Measurements from ENCODE around the gene SAT1. TPM values are rescaled to one million over a fixed set of nuclear protein-coding genes. Genes with fewer than 3 reads are reported as not detected.

The SAT1 gene
- 75.1 and 88.9 TPM in 2 replicates for total RNA-seq

DNA sequence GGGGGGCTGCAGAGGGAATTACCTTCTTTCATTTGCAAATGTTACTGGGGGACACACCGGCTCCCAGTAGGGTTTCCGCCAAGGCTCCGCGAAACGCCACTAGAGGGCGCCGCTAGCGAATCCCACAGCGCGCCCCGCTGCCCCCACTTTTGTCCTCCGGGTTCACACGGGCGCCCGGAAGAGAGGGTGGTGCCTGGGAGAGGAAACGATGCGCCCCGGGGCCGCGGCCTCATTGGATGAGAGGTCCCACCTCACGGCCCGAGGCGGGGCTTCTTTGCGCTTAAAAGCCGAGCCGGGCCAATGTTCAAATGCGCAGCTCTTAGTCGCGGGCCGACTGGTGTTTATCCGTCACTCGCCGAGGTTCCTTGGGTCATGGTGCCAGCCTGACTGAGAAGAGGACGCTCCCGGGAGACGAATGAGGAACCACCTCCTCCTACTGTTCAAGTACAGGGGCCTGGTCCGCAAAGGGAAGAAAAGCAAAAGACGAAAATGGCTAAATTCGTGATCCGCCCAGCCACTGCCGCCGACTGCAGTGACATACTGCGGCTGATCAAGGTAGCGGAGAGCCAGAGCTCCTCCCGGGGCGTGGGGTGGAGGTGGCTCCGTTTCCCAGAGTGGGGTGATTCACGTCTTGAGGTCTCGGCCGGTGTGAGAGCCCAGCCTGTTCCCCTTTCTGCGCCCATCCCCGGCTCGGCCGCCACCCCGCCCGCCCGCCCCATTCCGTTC is at the start of gene SAT1:
TSS of gene SAT1 (plus strand) at position 311 of the 726 bp plus-strand sequence. CDS start at position 490, 179 bp downstream.
- Mint-ChIP-seq H3K9me3 (no peaks in the 10 kb centered on the region), H3K27me3 (no peaks in the 10 kb centered on the region), H3K27ac (peak within 1 kb of the TSS; percentile 95), H3K4me3 (peak within 1 kb of the TSS; percentile 94), H3K4me1 (peaks cover 43% of the 10 kb centered on the region), H3K36me3 (ENCODE audit: low read depth) (peaks cover 34% of the 10 kb centered on the region)
- ATAC-seq (ENCODE audit: low read depth) (peak; percentile 85), DNase-seq (peak; percentile 78)
- TF ChIP-seq, protein P1, sequence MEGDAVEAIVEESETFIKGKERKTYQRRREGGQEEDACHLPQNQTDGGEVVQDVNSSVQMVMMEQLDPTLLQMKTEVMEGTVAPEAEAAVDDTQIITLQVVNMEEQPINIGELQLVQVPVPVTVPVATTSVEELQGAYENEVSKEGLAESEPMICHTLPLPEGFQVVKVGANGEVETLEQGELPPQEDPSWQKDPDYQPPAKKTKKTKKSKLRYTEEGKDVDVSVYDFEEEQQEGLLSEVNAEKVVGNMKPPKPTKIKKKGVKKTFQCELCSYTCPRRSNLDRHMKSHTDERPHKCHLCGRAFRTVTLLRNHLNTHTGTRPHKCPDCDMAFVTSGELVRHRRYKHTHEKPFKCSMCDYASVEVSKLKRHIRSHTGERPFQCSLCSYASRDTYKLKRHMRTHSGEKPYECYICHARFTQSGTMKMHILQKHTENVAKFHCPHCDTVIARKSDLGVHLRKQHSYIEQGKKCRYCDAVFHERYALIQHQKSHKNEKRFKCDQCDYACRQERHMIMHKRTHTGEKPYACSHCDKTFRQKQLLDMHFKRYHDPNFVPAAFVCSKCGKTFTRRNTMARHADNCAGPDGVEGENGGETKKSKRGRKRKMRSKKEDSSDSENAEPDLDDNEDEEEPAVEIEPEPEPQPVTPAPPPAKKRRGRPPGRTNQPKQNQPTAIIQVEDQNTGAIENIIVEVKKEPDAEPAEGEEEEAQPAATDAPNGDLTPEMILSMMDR (IDR thresholded peaks at IDR 0.05): no peak
- POLR2A ChIA-PET: interaction anchor here (0.5 to 4.5 kb wide), 28 partner anchors 9 to 679 kb away, joined by 3 to 57 read pairs (median 6); partner anchors contain the start of genes ACOT9, APOO, CXorf58 and EIF2S3
- CTCF ChIA-PET: interaction anchor here (0.8 to 4.8 kb wide), 5 partner anchors 25 to 271 kb away, joined by 3 to 56 read pairs (median 4); partner anchors contain the start of gene EIF2S3
- intact Hi-C loops (cut with micrococcal nuclease): loop anchor here (1.0 to 5.0 kb wide), 11 partner anchors 34 to 367 kb away; partner anchors contain the start of genes APOO, EIF2S3 and PRDX4

DNA sequence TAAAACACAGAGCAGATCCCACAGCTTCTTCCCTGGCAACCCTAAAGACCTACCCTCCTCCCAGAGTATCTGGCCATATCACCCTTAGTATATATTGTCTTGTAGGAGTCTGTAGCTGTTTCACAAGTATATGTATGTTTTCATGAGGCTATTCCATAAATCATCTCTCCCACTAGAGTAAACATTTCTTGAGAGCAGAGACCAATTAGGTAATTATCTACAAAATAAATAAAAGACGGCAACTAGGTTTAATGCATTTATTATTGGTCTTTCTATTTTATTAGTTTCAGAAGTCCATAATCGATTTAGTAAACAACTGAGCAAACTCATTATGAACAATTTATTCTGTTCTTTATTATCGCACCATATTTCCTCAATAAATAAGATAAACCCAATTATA is 46.9 kb upstream of the SAT1 start:
- H3K9me3 Mint-ChIP-seq: no peaks in the 10 kb centered on the region
- H3K27me3 Mint-ChIP-seq: no peaks in the 10 kb centered on the region

DNA sequence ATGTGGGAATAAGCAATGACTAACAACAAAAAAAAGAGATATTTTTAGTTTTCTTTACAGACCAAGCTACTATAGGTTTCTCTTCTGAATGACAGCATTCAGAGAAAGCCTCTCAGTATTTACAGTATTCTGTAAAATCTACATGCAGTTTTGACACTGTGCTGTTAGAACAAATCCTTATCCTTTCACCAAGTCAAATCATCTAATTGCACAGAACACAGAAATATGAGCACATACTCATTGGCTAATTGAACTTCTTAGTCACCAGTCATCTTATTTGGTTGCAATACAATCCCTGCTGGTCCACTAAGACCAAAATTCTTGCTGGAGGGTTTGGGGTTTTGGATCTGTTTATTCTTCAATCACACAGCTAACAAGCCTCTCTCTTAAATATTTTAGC is 45.6 kb upstream of the SAT1 start:
- intact Hi-C loops (cut with micrococcal nuclease): no loop called here
- Mint-ChIP-seq H3K9me3 (no peaks in the 10 kb centered on the region), H3K4me3 (no peak overlapping the region), H3K4me1 (peaks cover 26% of the 10 kb centered on the region), H3K27ac (no peak overlapping the region), H3K27me3 (no peaks in the 10 kb centered on the region), H3K36me3 (ENCODE audit: low read depth) (peaks cover 12% of the 10 kb centered on the region)
- DNase-seq: no peak
- ChIA-PET CTCF (no interaction called here), POLR2A (no interaction called here)
- ATAC-seq (ENCODE audit: low read depth): no peak
- TF ChIP-seq, protein P1 (IDR thresholded peaks at IDR 0.05): no peak

More for the DNA sequence above, 46.9 kb upstream of the SAT1 start:
- TF ChIP-seq, protein P1 (IDR thresholded peaks at IDR 0.05): no peak
- H3K36me3 Mint-ChIP-seq (ENCODE audit: low read depth): peaks cover 18% of the 10 kb centered on the region
- ChIA-PET CTCF (no interaction called here), POLR2A (no interaction called here)
- ATAC-seq (ENCODE audit: low read depth) (no peak), DNase-seq (no peak)
- H3K4me1 Mint-ChIP-seq: peaks cover 22% of the 10 kb centered on the region
- H3K4me3 Mint-ChIP-seq: no peak overlapping the region
- H3K27ac Mint-ChIP-seq: no peak overlapping the region
- intact Hi-C loops (cut with micrococcal nuclease): no loop called here

DNA sequence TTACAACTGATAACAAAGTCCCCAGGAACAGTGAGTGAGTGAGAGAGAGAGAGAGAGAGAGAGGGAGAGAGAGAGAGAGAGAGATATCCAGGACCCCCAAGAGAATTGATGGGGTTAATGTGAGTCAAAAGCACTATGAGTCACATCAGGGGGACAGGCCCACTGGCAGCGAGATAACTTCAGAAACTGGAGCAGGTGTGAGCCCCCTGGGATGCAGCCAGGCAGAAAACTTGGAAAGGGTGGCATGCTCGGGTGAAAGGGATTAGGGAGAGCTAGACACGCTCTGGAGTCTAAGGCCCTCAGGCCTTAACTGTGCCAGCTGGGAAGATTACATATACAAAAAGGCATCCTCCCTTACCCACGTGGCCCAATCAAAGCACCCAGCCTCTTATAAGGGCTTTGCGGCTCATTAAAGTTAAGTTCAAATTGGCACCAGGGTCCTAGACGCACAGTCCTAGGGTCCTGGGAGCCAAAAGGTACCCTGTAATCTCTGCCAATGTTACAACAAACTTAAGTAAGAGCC is 40.7 kb upstream of the SAT1 start:
- POLR2A ChIA-PET: interaction anchor here (0.5 to 2.9 kb wide), 7 partner anchors 9 to 341 kb away, joined by 3 to 57 read pairs (median 6); partner anchors contain the start of genes EIF2S3 and SAT1
- Mint-ChIP-seq H3K36me3 (ENCODE audit: low read depth) (peaks cover 5% of the 10 kb centered on the region), H3K9me3 (no peaks in the 10 kb centered on the region), H3K4me1 (peaks cover 34% of the 10 kb centered on the region), H3K4me3 (peak overlapping the region; percentile 92), H3K27me3 (no peaks in the 10 kb centered on the region), H3K27ac (peak overlapping the region; percentile 92)
- DNase-seq: peak; percentile 18
- intact Hi-C loops (cut with micrococcal nuclease): loop anchor here (1.0 to 5.0 kb wide), 4 partner anchors 41 to 425 kb away; partner anchors contain the start of genes EIF2S3 and SAT1
- CTCF ChIA-PET: interaction anchor here (0.7 to 1.5 kb wide), 3 partner anchors 39 to 160 kb away, joined by 3 to 9 read pairs (median 3); no protein-coding TSS in a partner anchor
- TF ChIP-seq, protein P1 (IDR thresholded peaks at IDR 0.05): no peak
- peak; percentile 36 for ATAC-seq (ENCODE audit: low read depth)

Measured in activated B cell treated with CpG ODN at 0.5 μM for 24 hours (primary cell).